Measurements from ENCODE around the gene RGS1.
A peak's percentile ranks its signal among the peaks of the same experiment; 100 is the strongest.

Gene RGS1

DNA sequence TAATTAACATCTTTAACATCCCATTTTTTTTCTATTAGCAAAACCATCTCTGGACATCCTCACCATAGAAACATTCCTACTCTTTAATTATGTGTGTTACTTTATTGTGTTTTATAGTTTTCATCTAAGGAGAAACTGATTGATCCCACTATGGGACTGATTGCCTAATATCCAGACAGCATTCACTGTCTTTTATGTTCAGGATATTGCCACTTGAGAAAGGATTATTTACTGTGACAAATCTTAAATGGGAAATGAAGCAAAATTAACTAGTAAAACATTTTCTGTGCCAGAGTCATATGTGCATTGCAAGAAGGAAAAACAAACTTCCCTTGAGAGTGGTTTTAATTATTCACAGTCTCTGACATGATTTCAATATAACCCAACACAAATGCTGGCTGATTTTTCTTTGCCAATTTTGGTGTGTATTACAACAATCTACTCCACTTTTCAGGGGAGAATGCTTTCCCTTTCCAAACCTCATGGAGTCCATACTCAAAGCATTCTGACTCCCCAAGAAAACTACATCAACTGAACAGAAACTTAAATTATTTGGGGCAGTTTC, 44.6 kb downstream of the RGS1 start:
- Mint-ChIP-seq H3K4me3 (no peak overlapping the region), H3K27me3 (peaks cover 11% of the 10 kb centered on the region), H3K9me3 (no peaks in the 10 kb centered on the region), H3K4me1 (no peaks in the 10 kb centered on the region), H3K27ac (no peak overlapping the region)
- DNase-seq (no peak), ATAC-seq (no peak)

DNA sequence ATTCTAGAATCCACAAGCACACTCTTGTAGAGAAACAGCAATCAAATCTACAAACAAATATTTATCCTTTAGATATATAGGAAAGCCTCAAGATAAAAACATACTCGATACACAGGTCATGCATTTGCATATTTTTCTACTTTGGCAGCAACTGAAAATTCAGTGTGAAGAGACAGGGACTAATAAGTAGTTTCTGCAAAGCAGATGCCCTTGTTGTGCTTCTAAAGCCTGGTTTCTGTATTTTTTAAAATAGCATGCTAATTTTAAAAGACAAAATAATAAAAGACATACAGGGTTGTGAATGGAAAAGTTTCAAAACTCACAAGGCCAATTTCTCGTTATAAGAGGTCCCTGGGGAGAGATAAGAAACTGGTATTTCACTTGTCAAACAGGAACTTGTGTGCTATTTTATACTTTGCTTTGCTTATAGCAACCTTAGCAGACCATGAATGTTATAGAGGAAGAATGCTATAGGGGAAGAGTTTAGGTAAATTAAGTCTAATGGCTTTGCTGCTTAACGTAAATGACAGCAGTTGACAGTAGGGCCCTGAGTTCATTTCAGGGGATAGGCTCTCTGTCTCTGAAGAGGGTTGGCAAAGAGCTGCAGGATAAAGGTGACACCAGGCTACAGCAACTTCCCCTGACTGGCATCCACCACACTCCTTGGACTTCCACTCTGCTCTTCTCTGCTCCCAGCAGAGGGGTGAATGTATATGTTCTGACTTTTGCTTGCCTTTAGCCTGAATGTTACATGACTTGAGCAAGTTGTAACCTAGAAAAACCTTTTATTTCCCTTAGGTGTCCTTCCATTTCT, 51.0 kb downstream of the RGS1 start:
- ATAC-seq (no peak), DNase-seq (no peak)
- H3K27ac Mint-ChIP-seq: no peak overlapping the region
- no peaks in the 10 kb centered on the region for H3K4me1 Mint-ChIP-seq
- peaks cover 11% of the 10 kb centered on the region for H3K27me3 Mint-ChIP-seq
- no peaks in the 10 kb centered on the region for H3K9me3 Mint-ChIP-seq
- H3K4me3 Mint-ChIP-seq: no peak overlapping the region

DNA sequence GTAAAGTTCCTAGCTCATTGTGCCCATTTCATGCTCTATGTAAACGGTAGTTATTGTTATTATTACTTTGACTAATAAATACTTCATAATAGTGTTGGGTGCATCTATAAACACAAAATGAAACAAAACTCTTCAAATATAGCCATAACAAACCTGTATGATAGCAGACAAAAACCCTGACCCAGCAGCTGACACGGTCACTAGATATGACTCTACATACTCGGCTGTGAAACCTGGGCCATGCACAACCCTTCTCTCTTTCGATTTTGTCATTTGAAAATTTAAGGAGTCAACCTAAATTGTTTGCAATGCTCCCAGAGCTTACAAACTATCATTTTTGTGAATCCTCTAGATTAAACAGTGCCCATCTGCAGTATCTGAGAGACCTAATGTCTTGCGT, 52.3 kb downstream of the RGS1 start:
- DNase-seq: no peak
- H3K4me3 Mint-ChIP-seq: no peak overlapping the region
- ATAC-seq: no peak
- H3K27ac Mint-ChIP-seq: peak overlapping the region in 1 of 2 donors; percentile 67
- no peaks in the 10 kb centered on the region for H3K9me3 Mint-ChIP-seq
- peaks cover 11% of the 10 kb centered on the region for H3K27me3 Mint-ChIP-seq
- H3K4me1 Mint-ChIP-seq: no peaks in the 10 kb centered on the region

DNA sequence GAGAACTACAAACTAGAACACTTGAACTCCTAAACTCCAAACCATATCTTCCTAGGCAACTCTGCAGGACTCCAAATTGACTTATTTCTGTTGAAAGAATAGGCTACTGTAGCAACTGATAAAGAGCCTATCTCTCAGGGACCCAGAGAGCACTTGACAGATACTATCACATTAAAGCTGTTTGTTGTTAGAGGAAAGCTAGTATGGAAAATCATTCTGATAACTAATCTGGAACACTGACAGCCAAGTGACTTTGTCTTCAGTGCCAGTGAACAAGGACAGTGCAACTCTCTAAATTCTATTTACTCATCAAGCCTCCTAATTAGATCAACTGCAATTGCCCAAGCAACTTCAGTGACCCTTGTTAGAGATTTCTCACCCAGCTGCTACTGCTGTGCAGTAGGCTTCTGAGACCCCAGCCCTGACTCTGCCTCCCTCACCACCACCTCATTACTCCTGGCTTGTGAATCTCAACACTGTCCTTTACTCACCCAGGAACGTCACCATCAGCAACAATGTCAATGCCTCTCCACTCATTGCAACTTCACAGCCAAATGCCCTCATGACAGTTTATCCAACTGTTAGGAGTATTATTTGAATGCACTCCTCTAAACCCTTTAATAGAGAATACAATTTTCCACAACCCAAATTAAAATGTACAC, 53.0 kb downstream of the RGS1 start:
- H3K9me3 Mint-ChIP-seq: no peaks in the 10 kb centered on the region
- H3K4me3 Mint-ChIP-seq: no peak overlapping the region
- peaks cover 15% of the 10 kb centered on the region for H3K27me3 Mint-ChIP-seq
- H3K27ac Mint-ChIP-seq: no peak overlapping the region
- ATAC-seq (no peak), DNase-seq (no peak)
- H3K4me1 Mint-ChIP-seq: no peaks in the 10 kb centered on the region

GRCh38 chr1:192629612-192630011, 54.0 kb downstream of the RGS1 start:
- Mint-ChIP-seq H3K4me3 (no peak overlapping the region), H3K4me1 (no peaks in the 10 kb centered on the region), H3K9me3 (no peaks in the 10 kb centered on the region), H3K27ac (no peak overlapping the region), H3K27me3 (peaks cover 12% of the 10 kb centered on the region)
- DNase-seq (no peak), ATAC-seq (no peak)
